MM.1S (cell line): Measurements from ENCODE around the gene ZNF599.

ENCODE experiments used
- DNase-seq: peaks from one replicate; pipeline ENCODE4 v3.0.0-alpha.2; 2015
- H2AFZ ChIP-seq: fragments of 300-600 bp; sonication (generic); 2 replicates; pipeline ENCODE4 v1.6.0; 2016; ENCODE audit warnings: antibody characterized with exemption, low read length
- H3F3A ChIP-seq: fragments of 300-600 bp; sonication (generic); 2 replicates; pipeline ENCODE4 v1.6.1; 2016; ENCODE audit warnings: mild to moderate bottlenecking, antibody characterized with exemption, low read length, moderate library complexity, mixed read lengths; ENCODE audit not compliant: insufficient read depth
- H3K27ac ChIP-seq: fragments of 300-600 bp; sonication (generic); 2 replicates; pipeline ENCODE4 v1.5.1; 2016; ENCODE audit warnings: mild to moderate bottlenecking, low read length
- H3K27me3 ChIP-seq: fragments of 300-600 bp; sonication (generic); replicated peaks from 2 replicates; pipeline ENCODE4 v1.6.0; 2016; ENCODE audit warnings: low read length; ENCODE audit not compliant: insufficient read depth
- H3K36me3 ChIP-seq: fragments of 300-600 bp; sonication (generic); replicated peaks from 2 replicates; pipeline ENCODE4 v1.6.1; 2016; ENCODE audit warnings: mild to moderate bottlenecking, low read length, mixed read lengths; ENCODE audit not compliant: insufficient read depth
- H3K4me1 ChIP-seq: fragments of 300-600 bp; sonication (generic); 2 replicates; pipeline ENCODE4 v1.6.1; 2016; ENCODE audit warnings: low read length, mixed read lengths
- H3K4me2 ChIP-seq: fragments of 300-600 bp; sonication (generic); 2 replicates; pipeline ENCODE4 v1.6.0; 2016; ENCODE audit warnings: low read depth, low read length
- H3K4me3 ChIP-seq: fragments of 300-600 bp; sonication (generic); 2 replicates; pipeline ENCODE4 v1.5.1; 2016; ENCODE audit warnings: low read length, mixed read lengths
- H3K79me2 ChIP-seq: fragments of 300-600 bp; sonication (generic); 2 replicates; pipeline ENCODE4 v1.6.1; 2016; ENCODE audit warnings: mixed run types, low read length, mixed read lengths
- H3K9ac ChIP-seq: fragments of 300-600 bp; sonication (generic); 2 replicates; pipeline ENCODE4 v1.6.1; 2016; ENCODE audit warnings: low read length, mixed read lengths
- H3K9me2 ChIP-seq: fragments of 300-600 bp; sonication (generic); replicated peaks from 2 replicates; pipeline ENCODE4 v1.6.1; 2016; ENCODE audit warnings: mild to moderate bottlenecking, low read length, mixed read lengths; ENCODE audit not compliant: insufficient read depth
- H3K9me3 ChIP-seq: fragments of 300-600 bp; sonication (generic); replicated peaks from 2 replicates; pipeline ENCODE4 v1.6.1; 2016; ENCODE audit warnings: mild to moderate bottlenecking, low read length, mixed read lengths; ENCODE audit not compliant: insufficient read depth
- H4K20me1 ChIP-seq: fragments of 300-600 bp; sonication (generic); 2 replicates; pipeline ENCODE4 v1.6.1; 2016; ENCODE audit warnings: mild to moderate bottlenecking, low read length, moderate library complexity, mixed read lengths; ENCODE audit not compliant: insufficient read depth
- EZH2 ChIP-seq: fragments of 300-600 bp; sonication (generic); optimal IDR thresholded peaks from 2 replicates; pipeline ENCODE3; 2017; ENCODE audit warnings: low read depth, mild to moderate bottlenecking, antibody characterized with exemption, low read length, mixed read lengths
- EZH2phosphoT487 ChIP-seq: fragments of 300-600 bp; sonication (generic); IDR thresholded peaks from 2 replicates; pipeline ENCODE4 v1.6.1; 2018; ENCODE audit warnings: antibody characterized with exemption, low read length
- TF ChIP-seq, protein P1 (sequence below): fragments of 300-600 bp; sonication (generic); IDR thresholded peaks from 2 replicates; pipeline ENCODE4 v1.5.1; 2016; ENCODE audit warnings: antibody characterized with exemption, low read length, mixed read lengths

ZNF599 gene

DNA sequence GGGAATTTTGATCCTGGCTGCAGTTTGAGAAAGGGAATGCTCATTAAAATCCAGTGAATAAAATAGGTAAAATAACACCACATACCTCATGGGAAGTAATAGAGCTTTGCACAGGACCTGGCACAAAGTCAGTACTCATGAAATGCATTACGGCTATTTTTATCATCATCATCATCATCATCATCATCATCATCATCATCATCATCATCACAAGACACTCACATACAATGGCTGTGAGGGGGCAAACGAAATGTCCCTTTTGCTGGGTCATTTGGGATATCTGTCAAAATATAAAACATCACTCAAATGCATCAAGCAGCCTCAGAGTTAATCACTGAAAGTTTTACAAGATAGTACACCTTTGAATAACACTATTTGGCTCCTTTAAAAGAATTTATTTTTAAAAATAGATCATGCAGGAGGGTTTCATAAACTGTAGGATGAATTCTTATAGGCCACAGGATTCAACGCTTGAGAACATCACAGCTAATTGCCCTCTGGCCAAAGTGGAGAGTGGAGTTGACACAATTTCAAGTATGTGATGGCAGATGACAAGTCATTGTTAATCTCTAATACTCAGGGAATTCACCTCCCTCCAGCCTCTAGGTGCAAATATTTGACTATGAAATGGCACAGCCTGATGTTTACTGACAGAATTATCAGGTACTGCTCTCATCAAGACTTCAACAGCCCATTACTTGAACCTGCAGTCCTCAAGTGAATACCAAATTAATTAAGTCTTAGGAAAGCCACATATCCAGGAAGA lies 14.2 kb upstream of the ZNF599 start:
- no peak overlapping the region for H3K4me2 ChIP-seq
- H3K9me3 ChIP-seq, result no peaks in the 10 kb centered on the region

DNA sequence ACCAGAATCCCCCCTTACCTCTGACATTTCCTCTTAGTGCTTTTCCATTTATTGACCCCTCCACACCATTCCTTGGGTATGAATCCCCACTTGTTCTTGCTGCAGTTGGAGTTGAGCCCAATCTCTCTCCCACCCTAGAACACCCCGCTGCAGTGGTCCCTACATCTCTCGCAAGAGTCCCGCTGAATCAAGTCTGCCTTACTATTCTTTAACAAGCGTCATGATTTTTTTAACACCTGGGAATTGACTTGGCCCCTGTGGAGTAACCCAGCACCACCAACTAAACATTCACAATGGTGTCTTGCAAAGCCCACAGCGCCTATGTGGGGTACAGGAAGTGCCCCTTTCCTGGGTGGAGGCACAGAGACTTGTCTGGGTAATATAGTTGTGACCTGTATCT lies 13.2 kb upstream of the ZNF599 start:
- no peak for TF ChIP-seq EZH2phosphoT487
- TF ChIP-seq EZH2, result no peak
- TF ChIP-seq, protein P1, sequence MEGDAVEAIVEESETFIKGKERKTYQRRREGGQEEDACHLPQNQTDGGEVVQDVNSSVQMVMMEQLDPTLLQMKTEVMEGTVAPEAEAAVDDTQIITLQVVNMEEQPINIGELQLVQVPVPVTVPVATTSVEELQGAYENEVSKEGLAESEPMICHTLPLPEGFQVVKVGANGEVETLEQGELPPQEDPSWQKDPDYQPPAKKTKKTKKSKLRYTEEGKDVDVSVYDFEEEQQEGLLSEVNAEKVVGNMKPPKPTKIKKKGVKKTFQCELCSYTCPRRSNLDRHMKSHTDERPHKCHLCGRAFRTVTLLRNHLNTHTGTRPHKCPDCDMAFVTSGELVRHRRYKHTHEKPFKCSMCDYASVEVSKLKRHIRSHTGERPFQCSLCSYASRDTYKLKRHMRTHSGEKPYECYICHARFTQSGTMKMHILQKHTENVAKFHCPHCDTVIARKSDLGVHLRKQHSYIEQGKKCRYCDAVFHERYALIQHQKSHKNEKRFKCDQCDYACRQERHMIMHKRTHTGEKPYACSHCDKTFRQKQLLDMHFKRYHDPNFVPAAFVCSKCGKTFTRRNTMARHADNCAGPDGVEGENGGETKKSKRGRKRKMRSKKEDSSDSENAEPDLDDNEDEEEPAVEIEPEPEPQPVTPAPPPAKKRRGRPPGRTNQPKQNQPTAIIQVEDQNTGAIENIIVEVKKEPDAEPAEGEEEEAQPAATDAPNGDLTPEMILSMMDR, result no peak
- no peaks in the 10 kb centered on the region for H3F3A ChIP-seq
- H3K27ac ChIP-seq, result no peak overlapping the region
- H3K27me3 ChIP-seq, result no peaks in the 10 kb centered on the region
- H3K79me2 ChIP-seq, result no peaks in the 10 kb centered on the region
- no peaks in the 10 kb centered on the region for H3K9me3 ChIP-seq
- H3K4me2 ChIP-seq, result no peak overlapping the region
- H3K36me3 ChIP-seq, result no peaks in the 10 kb centered on the region
- H3K9ac ChIP-seq, result no peak overlapping the region
- no peaks in the 10 kb centered on the region for H3K9me2 ChIP-seq
- H2AFZ ChIP-seq, result no peak overlapping the region
- no peak for DNase-seq
- H3K4me1 ChIP-seq, result no peaks in the 10 kb centered on the region
- H3K4me3 ChIP-seq, result no peak overlapping the region
- no peaks in the 10 kb centered on the region for H4K20me1 ChIP-seq

More for the DNA sequence above, 14.2 kb upstream of the ZNF599 start:
- Histone ChIP-seq H3K36me3 (no peaks in the 10 kb centered on the region), H3K79me2 (no peaks in the 10 kb centered on the region), H4K20me1 (no peaks in the 10 kb centered on the region), H3K27ac (no peak overlapping the region), H3K4me3 (no peak overlapping the region), H3K9me2 (no peaks in the 10 kb centered on the region), H3K9ac (no peak overlapping the region), H3F3A (no peaks in the 10 kb centered on the region), H3K4me1 (no peaks in the 10 kb centered on the region), H3K27me3 (no peaks in the 10 kb centered on the region), H2AFZ (no peak overlapping the region)
- DNase-seq, result no peak
- TF ChIP-seq EZH2phosphoT487 (no peak), EZH2 (no peak)
- TF ChIP-seq, protein P1, result no peak

GRCh38 chr19:34779652-34780051 lies 6.6 kb upstream of the ZNF599 start:
- H3F3A ChIP-seq, result no peaks in the 10 kb centered on the region
- H3K27me3 ChIP-seq, result peaks cover 14% of the 10 kb centered on the region; the same call in 1 of the 2 replicates
- TF ChIP-seq EZH2phosphoT487, result no peak
- TF ChIP-seq, protein P1, result no peak
- no peak for TF ChIP-seq EZH2
- DNase-seq, result no peak
- no peak overlapping the region for H2AFZ ChIP-seq
- no peaks in the 10 kb centered on the region for H3K36me3 ChIP-seq
- H3K4me1 ChIP-seq, result no peaks in the 10 kb centered on the region
- H3K27ac ChIP-seq, result no peak overlapping the region
- no peak overlapping the region for H3K9ac ChIP-seq
- no peaks in the 10 kb centered on the region for H3K79me2 ChIP-seq
- H3K9me3 ChIP-seq, result no peaks in the 10 kb centered on the region
- no peak overlapping the region for H3K4me2 ChIP-seq
- no peak overlapping the region for H3K4me3 ChIP-seq
- H4K20me1 ChIP-seq, result no peaks in the 10 kb centered on the region
- H3K9me2 ChIP-seq, result no peaks in the 10 kb centered on the region
